H9 (cell line): ENCODE results near the gene KCNK1. TPM values are rescaled to one million over a fixed set of nuclear protein-coding genes. Genes with fewer than 3 reads are reported as not detected.

Experiments
- DNase-seq: peaks from one replicate; pipeline ENCODE4 v3.0.0-alpha.2; 2017
- H2AFZ ChIP-seq: one replicate; pipeline ENCODE4 v1.6.1; 2013; ENCODE audit warnings: mild to moderate bottlenecking, low read length, control low read depth, moderate library complexity
- H2AK5ac ChIP-seq: 2 replicates; pipeline ENCODE4 v1.6.1; 2013; ENCODE audit warnings: low read length, control low read depth, mixed read lengths; ENCODE audit not compliant: insufficient read length
- H2BK120ac ChIP-seq: one replicate; pipeline ENCODE4 v1.6.1; 2013; ENCODE audit warnings: low read depth, mild to moderate bottlenecking, low read length, control low read depth, inconsistent platforms; ENCODE audit not compliant: poor library complexity, severe bottlenecking
- H2BK12ac ChIP-seq: 2 replicates; pipeline ENCODE4 v1.6.1; 2013; ENCODE audit warnings: low read length, control low read depth, mixed read lengths, low read depth; ENCODE audit not compliant: insufficient read length
- H2BK15ac ChIP-seq: 2 replicates; pipeline ENCODE4 v1.6.1; 2013; ENCODE audit warnings: low read depth, low read length, control low read depth
- H2BK20ac ChIP-seq: one replicate; pipeline ENCODE4 v1.6.1; 2013; ENCODE audit warnings: low read depth, mild to moderate bottlenecking, low read length, control low read depth, inconsistent platforms; ENCODE audit not compliant: poor library complexity, severe bottlenecking
- H2BK5ac ChIP-seq: 2 replicates; pipeline ENCODE4 v1.6.1; 2013; ENCODE audit warnings: low read length, control low read depth, mixed read lengths; ENCODE audit not compliant: insufficient read length
- H3K14ac ChIP-seq: 2 replicates; pipeline ENCODE4 v1.6.1; 2013; ENCODE audit warnings: low read length, control low read depth; ENCODE audit not compliant: insufficient read depth
- H3K18ac ChIP-seq: 2 replicates; pipeline ENCODE4 v1.6.1; 2013; ENCODE audit warnings: low read depth, mild to moderate bottlenecking, mixed read lengths, low read length, control low read depth; ENCODE audit not compliant: insufficient read length
- H3K23ac ChIP-seq: 2 replicates; pipeline ENCODE4 v1.6.1; 2013; ENCODE audit warnings: low read length, control low read depth, mixed read lengths, low read depth; ENCODE audit not compliant: insufficient read length
- H3K23me2 ChIP-seq: 2 replicates; pipeline ENCODE4 v1.6.1; 2013; ENCODE audit warnings: low read depth, mild to moderate bottlenecking, mixed read lengths, low read length, control low read depth; ENCODE audit not compliant: insufficient read length, poor library complexity, severe bottlenecking
- H3K27ac ChIP-seq: 2 replicates; pipeline ENCODE4 v1.5.1; 2013; ENCODE audit warnings: low read length, control low read depth, mixed read lengths, low read depth; ENCODE audit not compliant: insufficient read length
- H3K27me3 ChIP-seq: 2 replicates; pipeline ENCODE4 v1.6.1; 2013; ENCODE audit warnings: low read length, control low read depth, inconsistent platforms; ENCODE audit not compliant: insufficient read depth
- H3K4ac ChIP-seq: 2 replicates; pipeline ENCODE4 v1.6.1; 2013; ENCODE audit warnings: low read depth, mild to moderate bottlenecking, control low read depth, inconsistent platforms, low read length, moderate library complexity
- H3K4me1 ChIP-seq: 2 replicates; pipeline ENCODE4 v1.6.1; 2013; ENCODE audit warnings: low read length, control low read depth, inconsistent platforms; ENCODE audit not compliant: insufficient read depth
- H3K4me2 ChIP-seq: 2 replicates; pipeline ENCODE4 v1.6.1; 2013; ENCODE audit warnings: low read length, control low read depth, mixed read lengths; ENCODE audit not compliant: insufficient read length, insufficient read depth
- H3K56ac ChIP-seq: 2 replicates; pipeline ENCODE4 v1.6.1; 2013; ENCODE audit warnings: low read depth, mild to moderate bottlenecking, mixed read lengths, low read length, control low read depth; ENCODE audit not compliant: insufficient read length
- H3K79me1 ChIP-seq: 2 replicates; pipeline ENCODE4 v1.6.1; 2013; ENCODE audit warnings: low read depth, mild to moderate bottlenecking, moderate library complexity, low read length, control low read depth, inconsistent platforms; ENCODE audit not compliant: insufficient read depth, poor library complexity, severe bottlenecking
- H3K79me2 ChIP-seq: 2 replicates; pipeline ENCODE4 v1.6.1; 2013; ENCODE audit warnings: low read length, control low read depth, inconsistent platforms; ENCODE audit not compliant: insufficient read depth
- H3K9ac ChIP-seq: 2 replicates; pipeline ENCODE4 v1.6.1; 2013; ENCODE audit warnings: low read length, control low read depth, mixed read lengths; ENCODE audit not compliant: insufficient read length; ENCODE audit errors: extremely low read depth
- H3K9me3 ChIP-seq: one replicate; pipeline ENCODE4 v1.6.1; 2013; ENCODE audit warnings: low read depth, low read length, inconsistent platforms; ENCODE audit not compliant: control insufficient read depth
- H3T11ph ChIP-seq: one replicate; pipeline ENCODE4 v1.6.1; 2013; ENCODE audit warnings: mild to moderate bottlenecking, low read length, control low read depth, inconsistent platforms
- H4K20me1 ChIP-seq: one replicate; pipeline ENCODE4 v1.6.1; 2013; ENCODE audit not compliant: control insufficient read depth, insufficient read length, insufficient read depth
- H4K5ac ChIP-seq: 2 replicates; pipeline ENCODE4 v1.6.1; 2013; ENCODE audit warnings: low read depth, mild to moderate bottlenecking, mixed read lengths, low read length, control low read depth; ENCODE audit not compliant: insufficient read length
- H4K8ac ChIP-seq: replicated peaks from 2 replicates; pipeline ENCODE4 v1.6.1; 2013; ENCODE audit warnings: low read length, control low read depth, mixed read lengths, low read depth; ENCODE audit not compliant: insufficient read length
- H4K91ac ChIP-seq: 2 replicates; pipeline ENCODE4 v1.6.1; 2013; ENCODE audit warnings: low read depth, mild to moderate bottlenecking, moderate library complexity, mixed read lengths, low read length, control low read depth; ENCODE audit not compliant: insufficient read length
- H3K27ac Mint-ChIP-seq, 3 experiments: 2 replicates in 2 of 3; 3 replicates in 1 of 3; pipeline ENCODE4 v1.8.0; 2020 to 2021; ENCODE audit warnings: mixed read lengths in 3 of 3, mild to moderate bottlenecking in 1 of 3, moderate library complexity in 1 of 3
- H3K27me3 Mint-ChIP-seq: 2 replicates; pipeline ENCODE4 v1.8.0; 2021; ENCODE audit warnings: low read depth, mild to moderate bottlenecking, moderate library complexity, mixed read lengths
- H3K36me3 Mint-ChIP-seq, 3 experiments: 2 replicates in 2 of 3; 3 replicates in 1 of 3; pipeline ENCODE4 v1.8.0; 2020 to 2021; ENCODE audit warnings: low read depth in 3 of 3, mixed read lengths in 3 of 3; ENCODE audit not compliant: insufficient read depth in 1 of 3
- H3K4me1 Mint-ChIP-seq, 2 experiments: 2 replicates each; pipeline ENCODE4 v1.8.0; 2020; ENCODE audit warnings: mixed read lengths in 2 of 2
- H3K4me3 Mint-ChIP-seq, 2 experiments: 2 replicates in 1 of 2; 3 replicates in 1 of 2; pipeline ENCODE4 v1.8.0; 2020 to 2021; ENCODE audit warnings: mild to moderate bottlenecking in 2 of 2, mixed read lengths in 2 of 2, moderate library complexity in 1 of 2
- H3K9me3 Mint-ChIP-seq, 2 experiments: 2 replicates in 1 of 2; 3 replicates in 1 of 2; pipeline ENCODE4 v1.8.0; 2020; ENCODE audit warnings: mild to moderate bottlenecking in 2 of 2, mixed read lengths in 2 of 2, moderate library complexity in 1 of 2
- WGBS: extraction: QIAGEN DNeasy Blood & Tissue Kit; methylation state at CpG from one replicate; pipeline ENCODE4 v1.1.7; 2013; ENCODE audit warnings: missing lambda C conversion rate, low lambda C conversion rate, mixed read lengths; ENCODE audit not compliant: insufficient read length; ENCODE audit errors: extremely low coverage; 5-methylcytosine and 5-hydroxymethylcytosine counted together
- total RNA-seq: library from RNA; stranded (reverse); gene quantifications from 2 replicates; pipeline ENCODE4 v1.2.1, GENCODE V29; 2021
- TF ChIP-seq, protein P1 (sequence below): fragments of 200-600 bp; sonication (generic); conservative IDR thresholded peaks from 3 replicates; pipeline ENCODE4 v1.8.0; 2021; ENCODE audit warnings: antibody characterized with exemption, mild to moderate bottlenecking

Gene KCNK1
- total RNA-seq, 1 experiment from 2014 or later: 9.9 TPM

DNA sequence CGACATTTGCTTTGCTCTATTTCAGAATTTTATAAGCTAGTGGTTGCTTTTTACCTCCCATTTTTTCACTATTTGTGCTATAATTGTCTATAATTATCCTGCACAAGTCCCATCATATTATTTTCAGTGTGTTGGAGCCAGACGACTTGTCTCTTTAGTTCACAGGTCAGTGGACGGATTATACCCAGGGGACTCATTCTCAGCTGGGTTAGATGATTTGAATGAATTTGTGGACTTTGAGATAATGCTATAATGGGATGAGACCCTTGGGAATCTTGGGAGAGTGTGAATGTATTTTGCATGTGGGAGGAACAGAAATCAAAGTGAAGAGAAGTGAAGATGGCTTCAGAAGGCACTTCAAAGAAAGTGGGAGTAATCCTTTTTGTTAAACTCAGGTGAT lies 31.5 kb upstream of the KCNK1 start:
- H3K27me3 Mint-ChIP-seq: peaks cover 12% of the 10 kb centered on the region
- no peak overlapping the region for H3K4me3 Mint-ChIP-seq
- H3K4me1 Mint-ChIP-seq: peaks cover 0 to 3% of the 10 kb centered on the region in 2 experiments; a peak in 1 of 4 replicates
- Histone ChIP-seq H4K5ac (no peak overlapping the region), H2BK5ac (no peak overlapping the region), H4K20me1 (no peaks in the 10 kb centered on the region), H3K56ac (no peak overlapping the region), H2BK120ac (no peak overlapping the region), H3K23ac (no peak overlapping the region), H3K14ac (no peak overlapping the region), H2BK20ac (no peak overlapping the region), H2BK12ac (no peak overlapping the region), H4K91ac (no peak overlapping the region), H3K4ac (no peak overlapping the region), H3K9ac (no peak overlapping the region), H3K27ac (no peak overlapping the region), H3K4me1 (no peaks in the 10 kb centered on the region), H3K18ac (no peak overlapping the region), H3K27me3 (no peaks in the 10 kb centered on the region), H4K8ac (no peak overlapping the region), H3T11ph (no peak overlapping the region), H2AFZ (no peak overlapping the region), H3K79me1 (no peaks in the 10 kb centered on the region), H2BK15ac (no peak overlapping the region), H3K9me3 (no peaks in the 10 kb centered on the region), H3K4me2 (no peak overlapping the region), H2AK5ac (no peak overlapping the region), H3K23me2 (no peaks in the 10 kb centered on the region), H3K79me2 (no peaks in the 10 kb centered on the region)
- no CpG with 5 or more reads among the region's 3 CpGs for WGBS
- no peak overlapping the region for H3K27ac Mint-ChIP-seq
- peaks cover 4 to 7% of the 10 kb centered on the region in 2 experiments; a peak in 4 of 5 replicates for H3K9me3 Mint-ChIP-seq
- TF ChIP-seq, protein P1, sequence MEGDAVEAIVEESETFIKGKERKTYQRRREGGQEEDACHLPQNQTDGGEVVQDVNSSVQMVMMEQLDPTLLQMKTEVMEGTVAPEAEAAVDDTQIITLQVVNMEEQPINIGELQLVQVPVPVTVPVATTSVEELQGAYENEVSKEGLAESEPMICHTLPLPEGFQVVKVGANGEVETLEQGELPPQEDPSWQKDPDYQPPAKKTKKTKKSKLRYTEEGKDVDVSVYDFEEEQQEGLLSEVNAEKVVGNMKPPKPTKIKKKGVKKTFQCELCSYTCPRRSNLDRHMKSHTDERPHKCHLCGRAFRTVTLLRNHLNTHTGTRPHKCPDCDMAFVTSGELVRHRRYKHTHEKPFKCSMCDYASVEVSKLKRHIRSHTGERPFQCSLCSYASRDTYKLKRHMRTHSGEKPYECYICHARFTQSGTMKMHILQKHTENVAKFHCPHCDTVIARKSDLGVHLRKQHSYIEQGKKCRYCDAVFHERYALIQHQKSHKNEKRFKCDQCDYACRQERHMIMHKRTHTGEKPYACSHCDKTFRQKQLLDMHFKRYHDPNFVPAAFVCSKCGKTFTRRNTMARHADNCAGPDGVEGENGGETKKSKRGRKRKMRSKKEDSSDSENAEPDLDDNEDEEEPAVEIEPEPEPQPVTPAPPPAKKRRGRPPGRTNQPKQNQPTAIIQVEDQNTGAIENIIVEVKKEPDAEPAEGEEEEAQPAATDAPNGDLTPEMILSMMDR: no peak
- peaks cover 0 to 2% (median 0%) of the 10 kb centered on the region in 3 experiments; a peak in 2 of 7 replicates for H3K36me3 Mint-ChIP-seq
- DNase-seq: no peak
